Iris pigment epithelial cell (primary cell): Measurements from ENCODE around the gene CPO.
"Not testable (repeated sequence)": the region's sequence is repeated elsewhere in the genome, so short reads cannot be mapped to it uniquely, and the experiment has no call there.

Source experiments
- DNase-seq: peaks from one replicate; pipeline ENCODE4 v3.0.0-alpha.2; 2011; ENCODE audit warnings: low read depth

Gene CPO, protein sequence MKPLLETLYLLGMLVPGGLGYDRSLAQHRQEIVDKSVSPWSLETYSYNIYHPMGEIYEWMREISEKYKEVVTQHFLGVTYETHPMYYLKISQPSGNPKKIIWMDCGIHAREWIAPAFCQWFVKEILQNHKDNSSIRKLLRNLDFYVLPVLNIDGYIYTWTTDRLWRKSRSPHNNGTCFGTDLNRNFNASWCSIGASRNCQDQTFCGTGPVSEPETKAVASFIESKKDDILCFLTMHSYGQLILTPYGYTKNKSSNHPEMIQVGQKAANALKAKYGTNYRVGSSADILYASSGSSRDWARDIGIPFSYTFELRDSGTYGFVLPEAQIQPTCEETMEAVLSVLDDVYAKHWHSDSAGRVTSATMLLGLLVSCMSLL

DNA sequence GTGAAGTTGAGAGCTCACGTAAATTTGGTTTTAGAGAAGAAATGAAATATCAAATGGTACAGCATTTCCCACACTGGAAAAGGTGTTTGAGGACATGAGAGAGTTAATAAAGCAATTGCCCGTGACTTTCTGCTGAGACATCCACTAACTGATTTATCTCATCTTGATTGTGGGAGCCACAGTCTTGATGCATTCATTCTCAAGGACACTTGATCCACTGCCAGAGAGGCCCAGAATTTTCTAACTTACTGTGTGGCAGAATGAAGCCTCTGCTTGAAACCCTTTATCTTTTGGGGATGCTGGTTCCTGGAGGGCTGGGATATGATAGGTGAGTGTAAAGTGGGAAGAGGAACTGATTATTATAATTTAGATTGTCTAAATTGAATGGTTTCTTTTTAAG, at the start of gene CPO:
Gene CPO, plus strand, starts transcription at position 179 of the 400 bp plus-strand sequence. Its CDS starts 82 bp downstream, at position 261.
- DNase-seq = no peak

DNA sequence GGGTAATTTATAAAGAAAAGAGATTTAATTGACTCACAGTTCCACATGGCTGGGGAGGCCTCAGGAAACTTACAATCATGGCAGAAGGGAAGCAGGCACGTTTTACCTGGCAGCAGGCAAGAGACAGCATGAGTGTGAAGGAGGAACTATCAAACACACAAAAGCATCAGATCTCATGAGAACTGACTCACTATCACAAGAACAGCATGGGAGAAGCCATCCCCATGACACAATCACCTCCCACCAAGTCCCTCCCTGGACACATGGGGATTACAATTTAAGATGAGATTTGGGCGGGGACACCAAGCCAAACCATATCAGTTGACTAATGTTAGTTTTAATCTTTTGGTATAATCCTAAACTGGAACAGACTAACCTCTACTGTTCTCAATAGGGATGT, 49.1 kb upstream of the CPO start:
- DNase-seq = no peak

DNA sequence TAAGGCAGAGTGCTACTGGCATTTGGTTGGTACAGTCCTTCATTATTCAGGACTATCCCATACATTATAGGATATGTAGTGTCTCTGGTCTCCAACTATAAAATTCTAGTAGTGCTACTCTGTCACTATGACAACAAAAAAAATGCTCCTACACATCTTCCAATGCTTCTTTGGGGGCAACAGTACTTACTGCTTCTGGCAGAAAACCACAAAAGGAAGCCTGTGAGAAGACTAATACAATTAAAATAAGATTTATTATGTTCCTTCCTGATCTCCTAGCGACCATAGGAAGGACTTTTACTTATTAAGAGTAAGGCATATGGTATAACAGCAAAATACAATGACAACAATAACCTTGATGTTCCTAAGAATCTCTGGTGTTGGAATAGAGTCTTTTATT, 48.4 kb upstream of the CPO start:
- DNase-seq = no peak

DNA sequence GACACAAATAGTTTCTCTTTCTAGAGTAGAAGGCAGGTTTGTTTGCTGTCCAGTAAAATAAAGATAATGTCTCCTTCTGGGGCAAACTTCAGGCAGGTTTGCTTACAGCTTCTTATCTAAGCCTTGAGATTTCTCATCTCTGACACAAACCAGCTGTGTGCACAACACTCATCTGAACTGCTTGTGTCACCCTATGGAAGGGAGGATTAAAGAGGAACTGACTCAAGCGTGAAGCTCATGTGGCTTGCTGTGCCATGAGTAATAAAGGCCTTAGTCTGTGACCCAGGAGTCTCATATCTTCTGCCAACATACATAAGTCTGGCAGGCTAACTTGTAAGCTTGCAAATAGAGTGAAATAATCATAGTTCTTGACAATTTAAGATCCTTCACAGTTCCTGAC, 24.2 kb upstream of the CPO start:
- DNase-seq = peak; percentile 98

DNA sequence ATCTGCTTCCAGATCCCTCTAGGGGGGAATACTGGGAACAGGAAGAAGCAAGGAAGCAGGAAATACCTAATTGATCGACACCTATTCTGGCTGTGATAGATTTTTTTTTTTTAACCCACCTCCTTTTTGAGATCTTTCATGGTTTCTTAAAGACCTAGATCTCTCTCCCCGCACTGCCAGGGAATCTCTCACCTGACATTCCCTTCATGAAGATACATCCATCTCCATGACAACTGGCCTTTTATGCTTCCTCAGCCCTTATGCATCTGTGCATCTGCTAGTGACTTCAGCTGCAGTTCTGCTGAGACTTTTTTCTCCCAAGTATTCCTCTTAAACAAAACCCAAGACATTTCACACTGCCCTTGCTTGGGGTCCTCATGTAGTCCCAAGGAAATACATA, 21.1 kb upstream of the CPO start:
- no peak for DNase-seq

DNA sequence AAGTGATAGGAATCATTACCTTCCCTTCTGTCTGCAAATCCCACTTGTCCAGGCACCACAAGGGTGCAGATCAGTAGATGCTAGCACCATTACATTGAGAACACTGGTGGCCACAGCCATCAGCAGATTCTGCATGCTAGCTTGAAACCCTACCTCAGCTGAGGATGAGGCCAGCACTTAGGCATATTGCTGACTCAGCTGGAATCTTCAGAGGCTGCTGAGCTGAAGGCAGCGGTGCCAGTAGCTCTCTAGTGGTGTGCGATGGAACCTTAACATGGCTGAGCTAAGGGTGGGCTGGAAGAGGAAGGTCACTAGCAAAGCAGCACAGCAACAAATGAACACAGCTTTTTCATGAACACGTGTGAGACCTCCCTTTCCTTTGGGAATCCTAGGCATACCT, 19.0 kb upstream of the CPO start:
- no peak for DNase-seq

DNA sequence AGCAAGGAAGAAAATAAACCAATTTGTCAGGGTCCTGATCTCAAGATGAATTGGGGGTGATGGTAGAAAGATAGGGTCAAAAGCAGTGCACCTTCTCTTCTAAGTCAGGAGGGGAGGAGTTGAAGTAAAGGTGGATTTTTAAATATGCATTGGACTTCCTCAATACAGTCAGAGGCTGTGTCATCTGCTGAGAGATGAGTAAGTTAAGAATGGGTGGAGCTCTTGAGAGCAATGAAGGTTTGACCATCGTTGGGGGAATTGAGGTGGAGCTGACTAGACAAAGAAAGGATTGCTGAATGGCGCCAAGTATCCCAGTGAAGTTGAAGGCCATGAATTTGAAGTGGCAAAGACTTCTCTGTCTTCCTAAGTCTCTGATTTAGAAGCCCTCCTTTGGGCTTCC, 18.4 kb upstream of the CPO start:
- no peak for DNase-seq

DNA sequence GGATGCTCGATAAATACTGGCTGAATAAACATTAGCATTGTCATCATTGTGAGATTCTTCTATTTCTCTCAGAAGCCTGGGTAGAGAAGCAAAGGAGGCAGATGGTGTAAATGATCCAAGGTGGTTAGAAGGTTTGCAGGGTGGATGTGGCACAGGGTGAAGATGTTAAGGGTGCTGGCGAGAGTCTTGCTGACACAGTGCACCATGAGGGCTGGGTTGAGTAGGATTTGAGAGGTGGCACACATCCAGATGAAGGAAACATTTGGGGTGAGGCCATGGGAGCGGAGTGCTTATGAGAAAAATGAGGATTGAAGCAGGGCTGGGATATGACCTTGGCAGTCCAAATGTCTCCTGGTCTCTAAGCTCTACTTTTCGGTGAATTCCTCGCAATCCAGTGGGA, 17.8 kb upstream of the CPO start:
- no peak for DNase-seq

DNA sequence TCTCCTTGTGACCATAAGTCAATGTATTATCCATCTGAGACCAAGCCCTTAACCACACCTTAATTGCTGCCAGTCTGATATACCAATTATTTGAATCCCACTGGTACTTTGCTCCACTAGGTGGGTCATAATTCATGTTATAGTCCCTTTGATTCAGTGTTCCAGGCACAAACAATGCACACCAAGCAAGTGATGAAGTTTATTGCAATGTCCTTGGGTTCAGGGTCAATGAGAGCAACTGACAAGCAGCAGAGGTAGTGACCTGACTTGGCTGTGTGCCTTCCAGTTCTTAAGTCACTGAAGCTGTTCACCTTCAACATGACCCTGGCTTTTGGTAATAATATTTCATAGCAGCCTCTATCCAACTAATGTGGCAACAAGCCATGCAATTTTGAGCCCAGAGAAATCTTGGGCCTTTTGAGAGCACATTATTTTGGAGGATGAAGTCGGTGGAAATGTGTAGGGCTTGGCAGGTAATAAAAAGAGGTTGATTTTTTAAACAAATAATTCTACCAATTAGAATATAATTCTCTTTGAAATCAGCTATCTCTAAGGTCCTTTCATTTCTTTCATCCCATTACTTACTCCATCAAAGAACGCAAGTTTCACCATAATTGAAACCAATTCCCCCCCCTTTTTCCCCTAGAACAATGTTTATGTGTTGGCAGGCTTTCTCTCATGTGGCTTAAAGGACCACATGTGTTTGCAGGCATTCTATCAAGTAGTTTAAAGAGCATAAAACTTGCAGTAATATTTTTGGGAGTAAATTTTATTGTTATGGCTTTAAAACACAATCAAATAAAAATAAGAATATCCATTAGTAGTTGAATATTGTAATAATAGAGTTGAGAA, 3.1 kb upstream of the CPO start:
- peak; percentile 69 for DNase-seq

DNA sequence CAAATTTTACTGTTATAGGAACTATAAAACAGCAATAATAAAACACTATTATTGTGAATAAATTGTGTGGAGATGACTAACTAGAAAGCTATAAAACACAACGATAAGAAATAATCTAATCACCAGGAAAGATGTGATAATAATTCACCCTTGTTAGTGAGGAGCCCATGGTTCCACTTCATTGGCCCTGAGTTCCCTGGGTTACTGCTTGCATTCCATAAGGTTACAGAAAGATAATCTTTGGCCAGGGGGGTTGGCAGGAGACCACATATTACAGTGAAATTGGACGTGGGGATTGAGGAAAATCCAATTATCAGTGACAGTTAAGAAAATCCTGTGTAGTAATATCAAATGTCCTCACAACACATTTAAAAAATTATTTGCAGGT, 2.5 kb upstream of the CPO start:
- no peak for DNase-seq

DNA sequence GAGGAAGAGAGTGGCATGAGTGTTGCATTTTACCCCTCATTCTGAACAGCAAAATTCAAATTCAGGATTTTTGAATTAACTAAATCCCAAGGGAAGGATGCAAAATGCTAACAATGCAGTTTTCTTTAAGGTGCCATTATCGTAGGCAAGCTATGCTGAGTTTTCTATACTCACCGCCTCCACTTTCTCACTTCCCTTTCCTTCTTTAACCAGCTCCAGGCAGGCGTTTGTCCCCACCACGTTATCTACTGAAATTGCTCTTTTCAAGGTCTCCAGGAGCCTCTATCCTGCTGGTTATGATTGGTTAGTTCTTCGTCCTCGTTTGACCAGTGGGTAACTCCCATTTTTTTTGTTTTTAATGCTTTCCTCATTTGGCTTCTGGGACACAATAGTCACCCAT, 1.8 kb upstream of the CPO start:
- DNase-seq = no peak

DNA sequence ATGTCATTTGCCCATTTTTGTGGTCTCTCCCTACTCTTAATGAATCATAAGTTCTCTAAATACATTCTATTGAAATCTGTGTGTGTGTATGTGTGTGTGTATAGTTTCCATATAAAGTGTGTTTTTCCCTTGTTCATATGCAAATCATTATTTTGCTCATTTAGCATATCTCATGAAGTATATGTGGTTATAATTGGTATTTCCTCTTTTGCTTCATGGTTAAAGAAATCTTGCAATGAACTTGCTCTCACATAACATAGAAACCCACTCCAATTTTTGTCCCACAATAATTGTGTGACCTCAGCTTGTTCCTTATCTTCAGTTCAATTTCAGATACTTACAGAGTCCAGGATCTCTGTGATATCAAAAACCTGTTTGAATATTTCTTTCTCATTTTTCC, 1.2 kb downstream of the CPO start:
- DNase-seq = no peak

DNA sequence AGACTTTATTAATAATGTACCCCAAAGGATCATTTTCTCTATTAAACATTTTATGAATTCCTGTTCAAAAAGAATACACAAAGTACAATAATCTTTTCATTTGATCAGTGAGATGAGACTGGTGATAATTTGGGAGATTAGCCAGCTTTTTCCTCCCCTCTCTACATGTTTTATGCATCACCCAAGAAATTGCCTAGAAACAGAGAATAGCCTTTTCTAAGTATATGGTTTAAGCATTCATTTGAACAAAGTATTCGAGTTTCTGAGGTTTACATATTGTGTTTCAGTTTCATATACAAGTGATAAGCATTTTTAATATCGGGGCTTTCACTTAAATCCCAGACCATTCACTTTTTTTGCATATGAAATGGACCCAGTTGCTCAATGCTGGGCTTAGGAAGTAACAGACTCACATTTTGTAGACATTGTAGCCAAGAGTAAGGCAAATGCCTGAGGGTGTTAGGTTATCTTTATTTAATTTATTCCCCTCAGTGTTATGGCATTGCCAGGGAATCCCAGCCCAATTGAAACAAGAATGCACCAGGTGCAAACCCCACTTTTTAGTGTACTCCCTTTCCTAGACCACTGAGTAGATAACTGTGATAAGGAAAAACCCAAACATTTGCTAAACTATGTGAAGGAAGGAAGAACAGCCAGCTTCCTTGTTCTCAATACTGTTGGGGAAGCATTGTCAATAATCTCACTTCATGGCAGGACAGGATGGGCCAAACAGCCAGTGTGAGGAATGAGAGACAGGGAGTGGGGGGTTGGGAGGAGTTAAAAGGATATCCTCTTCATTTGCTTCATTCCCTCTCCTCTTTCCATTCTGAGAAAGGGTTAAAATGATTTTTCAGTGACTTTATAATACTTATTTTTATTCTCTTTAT, 3.5 kb downstream of the CPO start:
- DNase-seq = no peak

DNA sequence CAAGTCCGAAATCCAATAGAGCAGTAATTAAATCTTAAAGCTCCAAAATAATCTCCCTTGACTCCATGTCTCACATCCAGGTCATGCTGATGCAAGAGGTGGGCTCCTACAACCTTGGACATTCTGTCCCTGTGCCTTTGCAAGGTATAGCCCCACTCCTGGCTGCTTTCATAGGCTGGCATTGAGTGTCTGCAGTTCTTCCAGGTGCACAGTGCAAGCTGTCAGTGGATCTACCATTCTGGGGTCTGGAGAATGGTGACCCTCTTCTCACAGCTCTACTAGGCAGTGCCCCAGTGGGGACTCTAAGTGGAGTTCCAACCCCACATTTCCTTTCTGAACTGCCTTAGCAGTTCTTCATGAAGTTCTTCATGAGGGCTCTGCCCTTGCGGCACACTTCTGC, 14.1 kb downstream of the CPO start:
- not testable (repeated sequence) for DNase-seq

DNA sequence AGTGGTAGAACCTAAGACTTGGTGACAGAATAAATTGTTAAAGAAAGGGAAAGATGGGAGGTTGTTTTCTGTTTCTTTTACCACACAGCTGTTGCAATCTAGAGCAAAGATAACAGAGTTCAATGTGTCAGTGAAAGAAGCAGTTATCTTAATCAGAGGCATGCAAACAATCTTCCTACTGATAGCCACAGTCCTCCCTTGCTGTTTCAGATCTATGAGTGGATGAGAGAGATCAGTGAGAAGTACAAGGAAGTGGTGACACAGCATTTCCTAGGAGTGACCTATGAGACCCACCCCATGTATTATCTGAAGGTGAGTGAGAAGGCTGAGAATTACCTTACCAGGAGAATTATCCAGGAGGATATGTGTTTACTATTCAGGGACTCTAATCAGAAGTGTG, 15.9 kb downstream of the CPO start:
- DNase-seq = peak; percentile 18

DNA sequence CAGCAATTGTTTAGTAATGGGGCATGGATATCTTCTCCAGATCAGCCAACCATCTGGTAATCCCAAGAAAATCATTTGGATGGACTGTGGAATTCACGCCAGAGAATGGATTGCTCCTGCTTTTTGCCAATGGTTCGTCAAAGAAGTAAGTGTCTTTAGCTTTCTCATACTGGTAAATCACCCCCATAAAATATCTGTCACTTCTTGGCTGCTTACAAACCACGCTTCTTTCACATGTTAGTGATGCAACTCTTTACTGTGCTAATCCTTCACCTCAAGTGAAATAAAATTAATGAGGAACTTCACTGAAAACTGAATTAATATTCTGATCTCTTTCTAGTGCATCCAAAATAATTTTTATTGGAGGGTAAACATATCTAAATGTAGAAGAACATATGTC, 18.9 kb downstream of the CPO start:
- DNase-seq = no peak

DNA sequence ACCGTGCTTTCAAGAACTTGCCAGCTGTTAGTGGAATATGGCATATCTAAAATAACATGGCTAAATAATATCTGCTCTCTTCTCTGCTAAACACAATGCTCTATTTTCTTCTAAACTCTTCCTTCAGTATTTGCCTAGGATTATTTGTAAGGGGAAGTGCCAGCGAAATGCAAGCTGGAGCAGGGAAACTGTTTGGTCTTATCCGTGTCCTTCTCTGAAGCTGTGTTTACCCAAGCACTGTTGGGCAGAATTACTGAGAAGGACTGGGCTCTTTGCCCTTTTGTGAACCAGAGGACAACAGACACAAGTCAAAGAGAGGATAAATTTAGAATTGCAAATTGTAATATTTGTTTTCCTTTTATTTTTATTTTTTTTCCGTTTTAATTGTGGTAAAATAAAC, 23.6 kb downstream of the CPO start:
- DNase-seq = no peak

DNA sequence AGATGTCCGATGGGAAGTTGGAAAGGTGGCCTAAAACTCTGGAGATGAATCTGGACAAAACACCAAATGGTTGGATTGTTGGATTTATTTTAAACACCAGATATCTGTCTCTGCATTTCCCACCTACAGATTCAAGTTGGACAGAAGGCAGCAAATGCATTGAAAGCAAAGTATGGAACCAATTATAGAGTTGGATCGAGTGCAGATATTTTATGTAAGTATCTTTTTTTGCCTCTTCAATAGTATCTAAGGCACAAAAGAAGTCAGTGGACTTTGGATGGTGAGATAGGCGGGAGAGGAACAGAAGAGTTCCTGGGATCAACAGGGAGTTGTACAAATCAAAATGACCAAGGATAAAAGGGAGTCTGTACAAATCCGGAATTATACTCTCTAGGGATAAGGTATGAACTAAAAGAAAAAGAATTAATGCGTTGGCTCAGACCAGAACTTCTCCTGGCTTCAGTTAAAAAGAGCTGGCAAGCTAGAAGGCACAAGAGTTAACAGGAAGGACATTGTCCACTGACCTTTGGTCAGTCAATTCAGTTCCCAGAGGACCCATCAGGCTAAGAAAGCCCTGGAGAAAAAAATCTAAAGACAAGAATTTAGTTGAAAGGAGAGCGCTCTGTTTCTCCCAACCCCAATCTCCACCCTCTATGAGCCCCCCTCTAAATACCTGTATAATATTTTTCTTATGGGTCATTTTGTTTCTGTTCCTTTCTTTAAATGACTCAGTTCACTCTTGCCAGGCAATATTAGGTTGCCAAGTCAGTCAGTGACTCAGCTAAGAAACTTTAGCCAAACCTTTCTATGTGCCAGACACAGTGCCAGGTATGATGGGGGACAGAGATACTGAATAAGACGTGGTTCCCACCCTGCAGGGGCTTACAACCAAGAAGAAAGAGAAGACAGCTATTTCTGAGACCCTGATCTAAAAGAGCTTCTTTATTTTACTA, 29.1 kb downstream of the CPO start:
- no peak for DNase-seq

DNA sequence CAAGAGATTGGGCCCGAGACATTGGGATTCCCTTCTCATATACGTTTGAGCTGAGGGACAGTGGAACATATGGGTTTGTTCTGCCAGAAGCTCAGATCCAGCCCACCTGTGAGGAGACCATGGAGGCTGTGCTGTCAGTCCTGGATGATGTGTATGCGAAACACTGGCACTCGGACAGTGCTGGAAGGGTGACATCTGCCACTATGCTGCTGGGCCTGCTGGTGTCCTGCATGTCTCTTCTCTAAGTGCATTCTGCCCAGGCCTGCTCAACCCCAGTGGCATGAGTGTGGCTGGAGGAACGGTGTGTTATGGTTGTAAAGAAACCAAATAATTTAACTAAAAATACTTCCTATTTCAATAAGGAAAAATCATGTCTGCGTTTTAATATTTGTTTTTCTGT, 29.9 kb downstream of the CPO start:
- DNase-seq = no peak

DNA sequence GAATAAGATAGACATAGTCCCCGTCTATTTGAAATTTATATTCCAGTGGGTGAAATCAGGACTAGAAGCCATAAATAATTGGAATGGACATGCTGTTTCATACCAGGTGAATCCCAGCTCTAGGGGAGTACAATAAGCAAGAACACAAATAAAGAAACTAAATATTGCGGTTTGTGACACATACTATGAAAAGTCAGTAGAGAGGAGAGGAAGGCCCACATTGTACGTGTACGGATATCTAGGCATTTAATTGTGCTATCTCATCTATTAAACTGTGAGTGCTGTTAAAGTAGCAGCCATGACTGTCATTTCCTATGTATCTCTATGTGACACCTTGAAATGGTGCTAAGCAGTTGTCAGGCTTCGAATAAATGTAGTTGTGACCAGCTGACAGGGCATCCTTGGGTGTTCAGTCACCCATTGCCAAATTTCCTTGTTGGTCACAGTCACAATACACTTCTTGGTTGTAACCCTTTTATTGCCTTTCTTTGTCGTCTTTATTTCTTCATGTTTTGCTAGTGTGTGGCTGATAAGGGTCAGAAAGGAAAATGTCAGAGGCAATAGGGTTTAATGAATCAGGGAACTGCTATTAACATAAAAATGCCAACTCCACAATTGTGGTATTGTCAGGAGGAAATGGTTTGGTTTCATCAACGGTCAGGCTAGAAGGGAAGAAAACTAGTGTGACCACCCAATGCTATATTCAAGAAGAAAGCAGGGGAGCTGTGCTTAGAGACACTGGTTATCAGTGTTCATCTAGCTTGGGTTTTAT, 31.5 kb downstream of the CPO start:
- no peak for DNase-seq

DNA sequence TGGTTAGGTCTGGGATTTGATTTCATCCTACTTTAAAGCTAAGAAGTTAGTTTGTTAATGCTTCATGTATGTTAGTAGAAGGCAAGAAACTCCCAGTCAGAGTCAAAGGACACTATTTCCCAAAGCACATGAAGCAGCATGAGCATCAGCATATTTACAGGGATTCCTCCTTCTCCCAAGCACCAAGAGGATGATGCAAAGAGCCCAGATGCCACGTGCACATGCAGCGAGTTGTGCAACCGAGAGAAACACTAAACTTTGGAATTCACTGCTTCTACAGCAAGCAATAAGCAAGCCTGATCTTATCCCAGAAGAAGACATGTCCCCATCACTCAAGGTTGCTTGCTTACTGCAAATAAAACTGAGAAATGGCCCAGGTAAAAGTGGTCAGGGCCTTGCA, 32.5 kb downstream of the CPO start:
- peak; percentile 61 for DNase-seq
